ENCODE results near the gene GLTPD2.

The GLTPD2 gene

DNA sequence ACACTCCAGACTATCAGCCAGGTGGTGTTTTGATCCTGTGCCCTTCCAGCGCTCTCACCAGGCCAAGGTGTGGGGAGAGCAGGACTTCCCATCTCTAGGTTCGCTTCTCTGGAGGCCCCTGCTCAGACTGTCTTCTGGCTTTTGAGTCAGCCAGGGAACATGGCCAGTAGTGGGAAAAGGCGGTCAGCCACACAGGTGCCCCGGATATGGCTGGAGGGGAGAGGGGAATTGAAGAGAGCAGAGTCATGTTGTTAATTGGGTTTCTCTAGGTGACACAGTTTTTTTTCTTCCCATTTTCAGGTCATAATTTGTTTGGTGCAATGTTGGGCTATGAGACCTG, 45.9 kb downstream of the GLTPD2 start:
- H3K27ac ChIP-seq: peak overlapping the region in 4 of 11 experiments; percentile 18 to 84 (median 80); a peak in 3 of 22 replicates
- peaks cover 37 to 58% (median 53%) of the 10 kb centered on the region in 11 experiments; a peak in 19 of 22 replicates for H4K20me1 ChIP-seq
- peaks cover 26 to 40% (median 28%) of the 10 kb centered on the region in 10 experiments for H3K4me1 ChIP-seq
- peak overlapping the region; percentile 85 to 93 (median 88); a peak in 21 of 22 replicates for H3K9ac ChIP-seq
- no peaks in the 10 kb centered on the region for H3K9me3 ChIP-seq (replicated peaks in 1 of 11)
- no peaks in the 10 kb centered on the region for H3K27me3 ChIP-seq
- no peak for TF ChIP-seq Cebpa-rat (IDR thresholded peaks at IDR 0.05)
- H3K4me2 ChIP-seq: peak overlapping the region; percentile 80 to 100 (median 98)
- H3K4me3 ChIP-seq: peak overlapping the region; percentile 83 to 99 (median 92)
- H3K36me3 ChIP-seq: peaks cover 6 to 26% (median 13%) of the 10 kb centered on the region in 11 experiments; a peak in 14 of 22 replicates

DNA sequence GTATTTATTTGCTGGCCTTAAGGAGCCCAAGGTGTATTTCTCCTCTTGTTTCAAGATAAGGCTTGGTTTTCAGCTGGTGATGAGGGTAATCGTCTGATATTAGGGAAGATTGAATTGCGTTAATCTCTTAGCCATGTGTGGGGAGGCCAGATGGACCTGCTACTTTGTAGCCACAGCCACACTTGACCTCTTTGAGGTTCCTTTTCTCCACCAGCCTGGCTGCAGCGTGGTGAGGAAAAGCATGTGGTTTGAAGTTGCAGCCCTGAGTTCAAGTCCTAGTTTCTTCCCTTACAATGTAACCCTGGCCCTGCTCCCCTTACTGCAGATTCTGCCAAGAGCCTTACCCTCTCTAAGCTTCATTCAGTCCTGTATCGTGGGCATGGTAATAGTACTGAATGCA, 47.5 kb downstream of the GLTPD2 start:
- Histone ChIP-seq H3K4me3 (no peak overlapping the region), H3K4me2 (peak overlapping the region; percentile 80 to 100 (median 98); a peak in 18 of 22 replicates)

DNA sequence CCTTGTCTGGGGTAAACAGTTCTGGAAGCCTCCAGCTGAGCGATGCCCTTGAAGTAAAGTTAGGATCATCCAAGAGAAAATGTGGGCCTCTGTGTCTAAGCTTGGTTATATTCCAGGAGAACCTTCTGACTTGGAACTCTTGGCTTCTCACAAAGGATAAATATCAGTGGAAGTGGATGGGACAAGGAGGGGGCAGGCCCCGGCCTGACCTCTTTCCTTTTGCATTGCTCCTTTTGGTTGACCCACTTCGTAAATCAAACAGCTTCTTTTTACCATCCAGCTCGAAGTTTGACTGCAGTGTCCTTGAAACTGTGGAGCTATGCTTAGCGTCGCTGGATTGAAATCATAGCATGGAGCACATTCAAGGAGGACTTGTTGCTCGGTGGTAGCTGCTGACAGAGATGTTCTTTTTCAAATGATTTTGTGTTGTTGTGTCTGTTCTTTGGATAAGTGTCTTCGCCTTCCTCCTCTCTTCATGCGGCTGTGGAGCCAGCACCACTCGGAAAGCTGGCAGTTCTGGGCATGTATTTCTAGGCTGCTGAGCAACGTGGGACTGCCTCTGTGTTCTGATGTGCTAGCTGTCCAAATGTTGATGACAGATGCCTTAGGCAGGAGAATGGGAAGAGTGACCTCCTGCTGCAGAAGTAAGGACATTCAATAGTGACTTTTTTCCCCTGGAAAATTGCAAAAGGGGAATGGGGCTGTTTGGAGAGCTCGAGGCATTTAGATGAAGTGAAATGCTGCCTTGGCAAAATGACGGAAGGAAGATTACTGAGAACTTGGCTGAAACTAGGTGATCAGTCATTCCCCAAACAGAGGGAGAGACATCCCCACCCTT, 48.9 kb downstream of the GLTPD2 start:
- no peak overlapping the region for H3K27ac ChIP-seq
- no peak for TF ChIP-seq Cebpa-rat (IDR thresholded peaks at IDR 0.05)
- no peak overlapping the region for H3K4me2 ChIP-seq
- no peaks in the 10 kb centered on the region for H3K27me3 ChIP-seq
- H3K4me1 ChIP-seq: peaks cover 33 to 54% (median 43%) of the 10 kb centered on the region in 10 experiments
- H3K4me3 ChIP-seq: no peak overlapping the region
- peaks cover 55 to 88% (median 82%) of the 10 kb centered on the region in 11 experiments; a peak in 21 of 22 replicates for H4K20me1 ChIP-seq
- peak overlapping the region in 2 of 11 experiments; percentile 3 to 15; a peak in 2 of 22 replicates for H3K9ac ChIP-seq
- H3K36me3 ChIP-seq: peaks cover 6 to 26% (median 13%) of the 10 kb centered on the region in 11 experiments; a peak in 14 of 22 replicates
- H3K9me3 ChIP-seq (replicated peaks in 1 of 11): no peaks in the 10 kb centered on the region

More for the DNA sequence above, 47.5 kb downstream of the GLTPD2 start:
- Histone ChIP-seq H3K4me1 (peaks cover 33 to 49% (median 40%) of the 10 kb centered on the region in 10 experiments), H4K20me1 (peaks cover 45 to 73% (median 68%) of the 10 kb centered on the region in 11 experiments; a peak in 21 of 22 replicates), H3K27ac (peak overlapping the region in 1 of 11 experiments; percentile 39; a peak in 1 of 22 replicates), H3K27me3 (no peaks in the 10 kb centered on the region), H3K9ac (peak overlapping the region in 6 of 11 experiments; percentile 28 to 90 (median 44); a peak in 3 of 22 replicates), H3K9me3 (replicated peaks in 1 of 11) (no peaks in the 10 kb centered on the region), H3K36me3 (peaks cover 6 to 26% (median 13%) of the 10 kb centered on the region in 11 experiments; a peak in 14 of 22 replicates)
- TF ChIP-seq Cebpa-rat (IDR thresholded peaks at IDR 0.05): no peak

DNA sequence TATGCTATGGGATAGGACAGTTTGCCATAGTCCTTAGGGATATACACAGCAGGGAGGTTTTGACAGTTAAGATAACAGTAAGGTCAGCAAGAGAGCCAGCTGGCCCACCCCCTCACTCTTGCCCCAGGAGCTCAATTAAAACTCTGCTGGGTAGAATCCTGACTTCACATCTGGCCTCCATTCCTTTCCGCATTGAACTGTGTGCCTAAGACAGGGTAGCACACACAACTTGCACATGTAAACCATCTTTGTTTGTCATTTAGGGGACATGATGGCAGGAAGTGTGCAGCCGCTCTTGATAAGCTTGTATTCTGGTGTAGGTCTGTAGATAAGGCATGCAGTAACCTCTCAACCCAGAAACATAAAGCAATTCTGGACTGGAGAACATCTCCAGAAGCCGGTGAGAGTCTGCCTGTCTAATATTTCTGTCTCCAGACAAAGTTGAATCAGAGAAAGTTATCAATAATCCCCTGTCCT, 49.6 kb downstream of the GLTPD2 start:
- H3K4me1 ChIP-seq: peaks cover 33 to 61% (median 49%) of the 10 kb centered on the region in 10 experiments
- H3K27ac ChIP-seq: no peak overlapping the region
- 0 out of 22 replicates have a peak overlapping the region, but pooled peaks of 1 of the 11 experiments have one; percentile 15 for H3K9ac ChIP-seq
- H3K27me3 ChIP-seq: no peaks in the 10 kb centered on the region
- no peak overlapping the region for H3K4me3 ChIP-seq
- H3K9me3 ChIP-seq (replicated peaks in 1 of 11): no peaks in the 10 kb centered on the region
- H3K4me2 ChIP-seq: peak overlapping the region in 2 of 11 experiments; percentile 2 to 10; a peak in 1 of 22 replicates
- H4K20me1 ChIP-seq: peaks cover 62 to 94% (median 89%) of the 10 kb centered on the region in 11 experiments; a peak in 21 of 22 replicates
- peaks cover 6 to 26% (median 13%) of the 10 kb centered on the region in 11 experiments; a peak in 14 of 22 replicates for H3K36me3 ChIP-seq
- no peak for TF ChIP-seq Cebpa-rat (IDR thresholded peaks at IDR 0.05)

DNA sequence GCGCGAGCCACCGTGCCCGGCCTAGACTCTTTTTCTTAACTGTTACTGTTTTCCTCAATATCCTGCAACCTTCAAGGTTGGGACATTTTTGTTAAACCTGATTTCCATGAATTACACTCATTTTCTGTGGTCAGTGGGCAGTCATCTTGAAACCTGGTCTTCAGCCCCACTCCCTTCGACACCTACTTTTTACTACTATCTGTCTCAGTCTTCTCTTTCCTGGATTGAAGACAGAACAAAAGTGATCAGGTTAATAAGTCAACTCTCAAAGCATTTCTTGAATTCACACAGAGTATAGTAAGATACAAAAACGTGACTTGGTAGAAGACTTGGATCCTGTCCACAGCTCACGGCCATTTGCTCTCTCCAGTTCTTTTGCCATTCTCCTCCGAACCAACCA, 50.5 kb downstream of the GLTPD2 start:
- peaks cover 26 to 67% (median 47%) of the 10 kb centered on the region in 10 experiments for H3K4me1 ChIP-seq
- no peaks in the 10 kb centered on the region for H3K27me3 ChIP-seq
- TF ChIP-seq Cebpa-rat (IDR thresholded peaks at IDR 0.05): no peak
- no peak overlapping the region for H3K27ac ChIP-seq
- no peaks in the 10 kb centered on the region for H3K9me3 ChIP-seq (replicated peaks in 1 of 11)
- H3K36me3 ChIP-seq: peaks cover 6 to 26% (median 13%) of the 10 kb centered on the region in 11 experiments; a peak in 14 of 22 replicates
- no peak overlapping the region for H3K9ac ChIP-seq
- H4K20me1 ChIP-seq: peaks cover 70 to 99% (median 95%) of the 10 kb centered on the region in 11 experiments; a peak in 21 of 22 replicates
- 0 out of 22 replicates have a peak overlapping the region, but pooled peaks of 1 of the 11 experiments have one; percentile 33 for H3K4me2 ChIP-seq
- no peak overlapping the region for H3K4me3 ChIP-seq
